LNCAP (cell line): Measurements from ENCODE around the gene EHMT1.

Source experiments
- CTCF ChIP-seq: fragments of 450-650 bp; IDR thresholded peaks from 2 replicates; pipeline ENCODE4 v1.5.1; 2017; ENCODE audit warnings: mild to moderate bottlenecking

Gene EHMT1

GRCh38 chr9:137579259-137579604 lies 39.6 kb upstream of the EHMT1 start:
- no peak for TF ChIP-seq CTCF

GRCh38 chr9:137580209-137580953 lies 38.4 kb upstream of the EHMT1 start:
- no peak for TF ChIP-seq CTCF

- TF ChIP-seq CTCF: no peak
Observed at GRCh38 chr9:137580954-137581322, 37.9 kb upstream of the EHMT1 start.

- TF ChIP-seq CTCF: no peak
Observed at GRCh38 chr9:137581361-137582285, 37.2 kb upstream of the EHMT1 start.

GRCh38 chr9:137582286-137582860 lies 36.4 kb upstream of the EHMT1 start:
- peak; percentile 18; the same call in 1 of the 2 replicates for TF ChIP-seq CTCF

GRCh38 chr9:137583347-137583746 lies 35.5 kb upstream of the EHMT1 start:
- TF ChIP-seq CTCF: no peak

- TF ChIP-seq CTCF: no peak
Observed at GRCh38 chr9:137583957-137584356, 34.8 kb upstream of the EHMT1 start.
